ENCODE results near the gene PAX5.

PAX5 gene

DNA sequence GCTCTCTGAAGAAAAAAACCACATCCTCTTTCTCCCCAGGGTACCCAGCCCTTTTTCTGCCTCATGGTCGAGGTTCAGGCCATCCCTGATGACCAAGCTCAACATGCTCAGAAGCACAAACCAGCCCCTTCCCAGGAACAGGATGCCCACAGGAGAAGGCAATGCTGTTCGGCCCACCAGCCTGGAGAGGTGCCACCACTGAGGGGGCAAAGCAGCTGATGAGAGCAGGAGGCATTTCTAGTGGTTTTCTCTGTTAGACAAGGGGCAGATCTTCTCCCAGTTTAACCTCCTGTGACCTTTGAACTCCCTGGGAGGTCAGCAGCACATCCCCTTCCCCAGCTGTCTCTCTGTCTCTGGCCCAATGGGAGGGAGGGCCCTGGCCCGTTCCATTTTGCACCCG, 73.0 kb downstream of the PAX5 start:
- Histone ChIP-seq H3K36me3 (ENCODE audit: insufficient read depth) (no peaks in the 10 kb centered on the region), H3K9ac (no peak overlapping the region), H4K20me1 (ENCODE audit: insufficient read depth) (no peaks in the 10 kb centered on the region), H3K27me3 (ENCODE audit: insufficient read depth, low read depth) (no peaks in the 10 kb centered on the region), H3K27ac (no peak overlapping the region), H3K4me2 (no peak overlapping the region), H2AFZ (ENCODE audit: low read depth) (no peak overlapping the region), H3K4me3 (IDR thresholded peaks at IDR 0.05; ENCODE audit: insufficient read depth, low read depth, low read length) (no peak overlapping the region), H3K79me2 (ENCODE audit: insufficient read depth, low read depth) (no peaks in the 10 kb centered on the region), H3K4me1 (ENCODE audit: low read depth, poor library complexity, severe bottlenecking) (no peaks in the 10 kb centered on the region)
- TF ChIP-seq, protein P1, sequence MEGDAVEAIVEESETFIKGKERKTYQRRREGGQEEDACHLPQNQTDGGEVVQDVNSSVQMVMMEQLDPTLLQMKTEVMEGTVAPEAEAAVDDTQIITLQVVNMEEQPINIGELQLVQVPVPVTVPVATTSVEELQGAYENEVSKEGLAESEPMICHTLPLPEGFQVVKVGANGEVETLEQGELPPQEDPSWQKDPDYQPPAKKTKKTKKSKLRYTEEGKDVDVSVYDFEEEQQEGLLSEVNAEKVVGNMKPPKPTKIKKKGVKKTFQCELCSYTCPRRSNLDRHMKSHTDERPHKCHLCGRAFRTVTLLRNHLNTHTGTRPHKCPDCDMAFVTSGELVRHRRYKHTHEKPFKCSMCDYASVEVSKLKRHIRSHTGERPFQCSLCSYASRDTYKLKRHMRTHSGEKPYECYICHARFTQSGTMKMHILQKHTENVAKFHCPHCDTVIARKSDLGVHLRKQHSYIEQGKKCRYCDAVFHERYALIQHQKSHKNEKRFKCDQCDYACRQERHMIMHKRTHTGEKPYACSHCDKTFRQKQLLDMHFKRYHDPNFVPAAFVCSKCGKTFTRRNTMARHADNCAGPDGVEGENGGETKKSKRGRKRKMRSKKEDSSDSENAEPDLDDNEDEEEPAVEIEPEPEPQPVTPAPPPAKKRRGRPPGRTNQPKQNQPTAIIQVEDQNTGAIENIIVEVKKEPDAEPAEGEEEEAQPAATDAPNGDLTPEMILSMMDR (conservative IDR thresholded peaks at IDR 0.05; ENCODE audit: low read depth, low read length), result no peak

DNA sequence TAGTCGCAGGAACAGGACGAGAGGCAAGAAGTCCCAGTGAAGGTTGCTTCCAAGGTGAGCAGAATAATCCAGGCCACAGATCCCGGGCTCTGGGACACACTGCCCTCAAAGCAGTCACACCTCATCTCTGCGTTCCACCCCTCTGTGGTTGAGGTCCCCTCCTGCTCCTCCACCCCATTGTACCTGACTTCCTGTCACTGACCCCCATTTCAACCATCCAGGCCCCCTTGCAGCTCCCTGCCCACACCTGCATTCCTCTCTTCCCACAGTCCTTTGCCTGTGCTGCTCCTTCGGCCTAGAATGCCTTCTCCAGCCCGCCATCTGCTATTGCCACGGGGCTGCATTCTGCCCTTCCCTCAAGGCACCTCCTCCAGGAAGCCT, 73.5 kb downstream of the PAX5 start:
- TF ChIP-seq, protein P1 (conservative IDR thresholded peaks at IDR 0.05; ENCODE audit: low read depth, low read length), result no peak
- H2AFZ ChIP-seq (ENCODE audit: low read depth), result no peak overlapping the region
- no peaks in the 10 kb centered on the region for H3K36me3 ChIP-seq (ENCODE audit: insufficient read depth)
- H3K9ac ChIP-seq, result no peak overlapping the region
- no peaks in the 10 kb centered on the region for H3K27me3 ChIP-seq (ENCODE audit: insufficient read depth, low read depth)
- no peaks in the 10 kb centered on the region for H3K4me1 ChIP-seq (ENCODE audit: low read depth, poor library complexity, severe bottlenecking)
- no peak overlapping the region for H3K4me2 ChIP-seq
- no peak overlapping the region for H3K4me3 ChIP-seq (IDR thresholded peaks at IDR 0.05; ENCODE audit: insufficient read depth, low read depth, low read length)
- H3K27ac ChIP-seq, result no peak overlapping the region
- no peaks in the 10 kb centered on the region for H3K79me2 ChIP-seq (ENCODE audit: insufficient read depth, low read depth)
- H4K20me1 ChIP-seq (ENCODE audit: insufficient read depth), result no peaks in the 10 kb centered on the region

DNA sequence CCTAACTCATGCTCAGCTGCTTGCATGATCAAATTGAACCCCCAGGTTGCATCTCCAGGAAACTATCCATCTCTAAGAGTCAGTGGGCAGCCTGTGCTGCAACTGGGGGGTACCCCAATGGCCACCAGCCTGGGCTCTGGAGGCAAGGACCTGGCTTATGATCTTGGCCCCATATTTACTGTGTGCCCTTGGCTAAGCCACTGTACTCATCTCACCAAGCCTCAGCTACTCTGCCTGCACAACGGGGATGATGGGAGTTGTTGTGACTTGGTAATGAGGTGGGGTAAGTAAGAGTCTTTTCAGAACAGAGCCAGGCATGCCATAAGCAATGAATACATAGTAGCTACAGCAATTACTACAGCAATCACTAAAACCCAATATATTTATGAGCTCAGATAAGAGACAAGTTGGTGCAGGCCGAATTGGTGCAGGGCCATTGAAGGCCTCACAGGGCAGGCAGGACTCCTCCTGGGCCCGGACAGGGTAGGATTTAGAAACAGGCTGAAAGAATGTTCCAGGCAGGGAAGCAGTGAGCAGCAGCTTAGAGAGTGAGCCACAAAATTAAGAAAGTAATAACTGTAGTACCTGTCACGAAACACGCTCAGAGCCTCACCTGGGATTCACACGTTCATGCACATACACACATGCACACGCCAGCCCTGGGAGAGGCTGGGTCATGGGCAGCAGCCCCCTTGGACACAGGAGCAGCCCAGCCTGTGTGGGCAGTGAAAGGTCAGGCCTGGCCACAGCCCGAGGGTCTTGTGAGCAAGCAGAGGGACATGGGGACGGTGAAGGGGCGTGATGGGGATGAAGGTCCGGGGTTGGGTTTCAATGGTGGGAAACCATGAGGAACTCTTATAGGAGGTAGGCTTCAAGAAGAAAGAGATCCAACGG, 74.1 kb downstream of the PAX5 start:
- H3K4me3 ChIP-seq (IDR thresholded peaks at IDR 0.05; ENCODE audit: insufficient read depth, low read depth, low read length), result no peak overlapping the region
- TF ChIP-seq, protein P1 (conservative IDR thresholded peaks at IDR 0.05; ENCODE audit: low read depth, low read length), result no peak
- no peaks in the 10 kb centered on the region for H4K20me1 ChIP-seq (ENCODE audit: insufficient read depth)
- H3K4me1 ChIP-seq (ENCODE audit: low read depth, poor library complexity, severe bottlenecking), result no peaks in the 10 kb centered on the region
- no peak overlapping the region for H3K4me2 ChIP-seq
- H3K79me2 ChIP-seq (ENCODE audit: insufficient read depth, low read depth), result no peaks in the 10 kb centered on the region
- no peaks in the 10 kb centered on the region for H3K27me3 ChIP-seq (ENCODE audit: insufficient read depth, low read depth)
- no peak overlapping the region for H3K27ac ChIP-seq
- H3K36me3 ChIP-seq (ENCODE audit: insufficient read depth), result no peaks in the 10 kb centered on the region
- no peak overlapping the region for H3K9ac ChIP-seq
- no peak overlapping the region for H2AFZ ChIP-seq (ENCODE audit: low read depth)

DNA sequence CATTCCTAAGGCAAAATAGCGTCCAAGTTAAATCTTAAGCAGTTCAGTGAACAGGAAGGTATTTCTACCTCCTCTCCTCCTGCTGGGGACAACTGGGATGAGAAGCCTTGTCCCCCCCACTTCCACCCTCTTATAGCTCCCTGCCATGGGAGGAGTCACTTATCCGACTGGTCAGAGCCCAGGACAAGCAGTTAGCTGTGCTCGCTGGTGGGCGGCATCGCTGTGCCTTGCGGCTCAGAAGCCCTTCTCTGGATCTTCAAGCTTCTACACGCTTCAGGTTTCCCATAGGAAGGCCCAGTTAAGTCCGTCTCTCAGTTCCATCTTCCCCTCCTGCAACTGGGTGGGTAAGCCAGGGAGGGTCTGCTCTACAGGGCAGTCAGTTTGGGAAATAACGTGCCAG, 77.2 kb downstream of the PAX5 start:
- H3K4me2 ChIP-seq, result no peak overlapping the region
- H3K27me3 ChIP-seq (ENCODE audit: insufficient read depth, low read depth), result no peaks in the 10 kb centered on the region
- H3K4me1 ChIP-seq (ENCODE audit: low read depth, poor library complexity, severe bottlenecking), result no peaks in the 10 kb centered on the region
- H3K79me2 ChIP-seq (ENCODE audit: insufficient read depth, low read depth), result no peaks in the 10 kb centered on the region
- TF ChIP-seq, protein P1 (conservative IDR thresholded peaks at IDR 0.05; ENCODE audit: low read depth, low read length), result no peak
- H2AFZ ChIP-seq (ENCODE audit: low read depth), result no peak overlapping the region
- no peak overlapping the region for H3K9ac ChIP-seq
- no peaks in the 10 kb centered on the region for H4K20me1 ChIP-seq (ENCODE audit: insufficient read depth)
- no peak overlapping the region for H3K27ac ChIP-seq
- no peak overlapping the region for H3K4me3 ChIP-seq (IDR thresholded peaks at IDR 0.05; ENCODE audit: insufficient read depth, low read depth, low read length)
- H3K36me3 ChIP-seq (ENCODE audit: insufficient read depth), result no peaks in the 10 kb centered on the region

Data from KMS-11 (cell line).